ENCODE data around the gene RCC1.

Gene RCC1

GRCh38 chr1:28573564-28573963, 67.7 kb downstream of the RCC1 start:
- Histone ChIP-seq H3K4me1 (ENCODE audit: low read length) (peaks cover under 1% of the 10 kb centered on the region; the same call in 1 of the 2 replicates), H3K9me3 (ENCODE audit: insufficient read depth, low read length) (no peaks in the 10 kb centered on the region), H3K4me3 (ENCODE audit: low read length) (no peak overlapping the region), H3K27me3 (ENCODE audit: low read depth, low read length) (no peaks in the 10 kb centered on the region), H3K36me3 (replicated peaks; ENCODE audit: low read depth, low read length) (peaks cover 10% of the 10 kb centered on the region), H3K79me2 (ENCODE audit: low read length) (no peaks in the 10 kb centered on the region), H3K9ac (ENCODE audit: low read length) (no peak overlapping the region), H4K20me1 (ENCODE audit: insufficient read depth, low read length) (0 out of 2 replicates have a peak, but pooled peaks cover 4% of the 10 kb centered on the region), H3K27ac (ENCODE audit: low read length) (no peak overlapping the region), H2AFZ (ENCODE audit: low read depth, low read length) (no peak overlapping the region), H3K4me2 (ENCODE audit: low read length) (no peak overlapping the region)
- TF ChIP-seq EZH2phosphoT487 (IDR thresholded peaks at IDR 0.05; ENCODE audit: low read depth) (no peak), CTCF (IDR thresholded peaks at IDR 0.05; ENCODE audit: low read depth, low read length) (no peak)

- Histone ChIP-seq H3K4me3 (ENCODE audit: low read length) (no peak overlapping the region), H3K4me1 (ENCODE audit: low read length) (peaks cover 12% of the 10 kb centered on the region), H2AFZ (ENCODE audit: low read depth, low read length) (no peak overlapping the region), H3K4me2 (ENCODE audit: low read length) (no peak overlapping the region), H3K36me3 (replicated peaks; ENCODE audit: low read depth, low read length) (peaks cover 36% of the 10 kb centered on the region), H3K9me3 (ENCODE audit: insufficient read depth, low read length) (no peaks in the 10 kb centered on the region), H3K27ac (ENCODE audit: low read length) (peak overlapping the region; percentile 76), H3K9ac (ENCODE audit: low read length) (no peak overlapping the region), H4K20me1 (ENCODE audit: insufficient read depth, low read length) (peaks cover 28% of the 10 kb centered on the region), H3K79me2 (ENCODE audit: low read length) (peaks cover 34% of the 10 kb centered on the region), H3K27me3 (ENCODE audit: low read depth, low read length) (no peaks in the 10 kb centered on the region)
- TF ChIP-seq EZH2phosphoT487 (IDR thresholded peaks at IDR 0.05; ENCODE audit: low read depth) (no peak), CTCF (IDR thresholded peaks at IDR 0.05; ENCODE audit: low read depth, low read length) (no peak)
Measured at GRCh38 chr1:28577052-28577678, 71.3 kb downstream of the RCC1 start.

GRCh38 chr1:28577738-28578536, 72.1 kb downstream of the RCC1 start:
- no peak overlapping the region for H2AFZ ChIP-seq (ENCODE audit: low read depth, low read length)
- TF ChIP-seq CTCF (IDR thresholded peaks at IDR 0.05; ENCODE audit: low read depth, low read length), result no peak
- TF ChIP-seq EZH2phosphoT487 (IDR thresholded peaks at IDR 0.05; ENCODE audit: low read depth), result no peak
- H3K9ac ChIP-seq (ENCODE audit: low read length), result no peak overlapping the region
- peaks cover 36% of the 10 kb centered on the region for H3K36me3 ChIP-seq (replicated peaks; ENCODE audit: low read depth, low read length)
- peaks cover 28% of the 10 kb centered on the region for H4K20me1 ChIP-seq (ENCODE audit: insufficient read depth, low read length)
- H3K79me2 ChIP-seq (ENCODE audit: low read length), result peaks cover 37% of the 10 kb centered on the region
- H3K4me3 ChIP-seq (ENCODE audit: low read length), result no peak overlapping the region
- H3K4me1 ChIP-seq (ENCODE audit: low read length), result peaks cover 12% of the 10 kb centered on the region
- no peaks in the 10 kb centered on the region for H3K27me3 ChIP-seq (ENCODE audit: low read depth, low read length)
- H3K9me3 ChIP-seq (ENCODE audit: insufficient read depth, low read length), result no peaks in the 10 kb centered on the region
- H3K4me2 ChIP-seq (ENCODE audit: low read length), result no peak overlapping the region
- H3K27ac ChIP-seq (ENCODE audit: low read length), result peak overlapping the region; percentile 76

- peaks cover 28% of the 10 kb centered on the region for H4K20me1 ChIP-seq (ENCODE audit: insufficient read depth, low read length)
- peak overlapping the region; percentile 76 for H3K27ac ChIP-seq (ENCODE audit: low read length)
- H3K9me3 ChIP-seq (ENCODE audit: insufficient read depth, low read length), result no peaks in the 10 kb centered on the region
- no peak overlapping the region for H3K9ac ChIP-seq (ENCODE audit: low read length)
- TF ChIP-seq CTCF (IDR thresholded peaks at IDR 0.05; ENCODE audit: low read depth, low read length), result no peak
- TF ChIP-seq EZH2phosphoT487 (IDR thresholded peaks at IDR 0.05; ENCODE audit: low read depth), result no peak
- H3K36me3 ChIP-seq (replicated peaks; ENCODE audit: low read depth, low read length), result peaks cover 36% of the 10 kb centered on the region
- H3K4me2 ChIP-seq (ENCODE audit: low read length), result peak overlapping the region; percentile 10; the same call in 1 of the 2 replicates
- H3K79me2 ChIP-seq (ENCODE audit: low read length), result peaks cover 37% of the 10 kb centered on the region
- H3K4me3 ChIP-seq (ENCODE audit: low read length), result no peak overlapping the region
- H3K27me3 ChIP-seq (ENCODE audit: low read depth, low read length), result no peaks in the 10 kb centered on the region
- peaks cover 15% of the 10 kb centered on the region for H3K4me1 ChIP-seq (ENCODE audit: low read length)
- no peak overlapping the region for H2AFZ ChIP-seq (ENCODE audit: low read depth, low read length)
Measured at GRCh38 chr1:28578696-28579218, 72.9 kb downstream of the RCC1 start.
